ENCODE results near the gene SNX13.

The SNX13 gene

DNA sequence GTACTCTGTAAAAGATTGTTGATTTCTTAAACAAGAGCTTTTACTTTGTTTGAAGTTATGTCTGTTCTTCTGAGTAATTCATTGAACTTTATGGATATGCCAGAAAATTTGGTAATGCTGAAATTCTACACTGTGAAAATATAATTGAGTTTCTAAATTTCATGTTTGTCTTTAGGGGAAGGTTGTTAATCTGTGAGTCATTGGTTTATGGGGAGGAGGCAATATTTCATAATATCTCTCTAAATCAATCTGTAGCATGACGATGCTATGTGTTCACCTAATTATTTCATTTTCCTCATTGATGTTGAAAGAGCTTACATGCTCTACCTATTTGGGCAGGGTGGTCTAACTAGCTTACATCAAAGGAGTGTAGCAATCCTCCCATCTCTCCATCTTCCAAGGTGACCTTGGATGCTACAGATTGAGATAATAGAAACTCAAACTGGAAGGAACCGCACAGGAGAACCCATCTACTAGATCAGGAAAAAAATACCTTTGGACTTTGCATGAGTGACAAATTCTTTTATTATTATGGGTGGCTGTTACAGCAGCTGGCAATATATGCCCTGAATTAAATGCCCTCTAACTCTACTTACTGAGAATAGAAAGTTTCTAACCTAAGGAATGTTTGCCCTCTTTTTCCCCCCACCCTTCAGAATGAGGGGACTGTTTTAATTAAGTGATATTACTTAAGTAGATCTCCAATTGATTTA, 8.4 kb upstream of the SNX13 start:
- in situ Hi-C loops (cut with HindIII; ENCODE audit: low sequenced_read_pairs): no loop called here
- TF ChIP-seq, protein P1, sequence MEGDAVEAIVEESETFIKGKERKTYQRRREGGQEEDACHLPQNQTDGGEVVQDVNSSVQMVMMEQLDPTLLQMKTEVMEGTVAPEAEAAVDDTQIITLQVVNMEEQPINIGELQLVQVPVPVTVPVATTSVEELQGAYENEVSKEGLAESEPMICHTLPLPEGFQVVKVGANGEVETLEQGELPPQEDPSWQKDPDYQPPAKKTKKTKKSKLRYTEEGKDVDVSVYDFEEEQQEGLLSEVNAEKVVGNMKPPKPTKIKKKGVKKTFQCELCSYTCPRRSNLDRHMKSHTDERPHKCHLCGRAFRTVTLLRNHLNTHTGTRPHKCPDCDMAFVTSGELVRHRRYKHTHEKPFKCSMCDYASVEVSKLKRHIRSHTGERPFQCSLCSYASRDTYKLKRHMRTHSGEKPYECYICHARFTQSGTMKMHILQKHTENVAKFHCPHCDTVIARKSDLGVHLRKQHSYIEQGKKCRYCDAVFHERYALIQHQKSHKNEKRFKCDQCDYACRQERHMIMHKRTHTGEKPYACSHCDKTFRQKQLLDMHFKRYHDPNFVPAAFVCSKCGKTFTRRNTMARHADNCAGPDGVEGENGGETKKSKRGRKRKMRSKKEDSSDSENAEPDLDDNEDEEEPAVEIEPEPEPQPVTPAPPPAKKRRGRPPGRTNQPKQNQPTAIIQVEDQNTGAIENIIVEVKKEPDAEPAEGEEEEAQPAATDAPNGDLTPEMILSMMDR (IDR thresholded peaks at IDR 0.05; ENCODE audit: low read depth, low read length): no peak
- H3K4me3 ChIP-seq (ENCODE audit: low read depth, low read length): no peak overlapping the region
- DNase-seq (ENCODE audit: low read depth, low spot score): no peak

DNA sequence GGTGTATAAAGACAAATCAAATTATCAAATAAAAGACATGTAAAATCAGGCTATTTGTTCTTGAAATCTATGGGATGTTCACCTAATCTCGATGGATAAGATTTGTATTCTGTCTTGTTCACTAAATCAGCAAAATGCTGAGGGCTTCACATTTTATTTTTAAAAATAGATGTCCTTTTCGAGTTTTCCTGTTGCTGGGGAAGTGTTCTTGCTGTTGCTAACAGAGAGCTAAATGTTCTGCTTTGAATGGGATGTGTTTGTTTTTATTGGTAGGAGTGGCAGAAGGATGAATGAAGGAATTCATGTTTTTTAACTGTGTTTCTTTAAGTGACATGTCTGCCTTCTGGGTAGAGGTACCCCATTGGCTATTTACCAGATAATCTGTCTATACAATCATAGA, 7.3 kb upstream of the SNX13 start:
- in situ Hi-C loops (cut with HindIII; ENCODE audit: low sequenced_read_pairs): no loop called here
- DNase-seq (ENCODE audit: low read depth, low spot score): no peak
- no peak overlapping the region for H3K4me3 ChIP-seq (ENCODE audit: low read depth, low read length)
- TF ChIP-seq, protein P1 (IDR thresholded peaks at IDR 0.05; ENCODE audit: low read depth, low read length): no peak

DNA sequence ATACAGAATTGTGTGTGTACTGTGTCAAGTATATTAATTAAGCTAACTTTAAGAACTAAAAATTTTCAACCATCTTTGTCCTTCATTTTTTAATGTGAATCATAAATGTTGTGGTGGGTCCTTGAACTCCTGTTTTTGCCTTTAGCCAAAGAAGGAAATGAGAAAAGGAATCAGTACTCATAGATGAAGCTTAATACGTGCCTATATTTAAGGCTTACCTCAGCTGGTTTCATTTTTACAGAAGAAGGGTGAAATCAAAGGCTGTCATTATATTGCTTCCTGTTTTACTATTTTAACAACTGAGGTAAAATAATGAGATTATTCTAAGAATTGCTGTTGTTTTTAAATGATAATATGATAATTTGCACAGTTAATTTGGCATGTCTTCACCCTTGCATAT, 6.3 kb upstream of the SNX13 start:
- in situ Hi-C loops (cut with HindIII; ENCODE audit: low sequenced_read_pairs): no loop called here
- no peak for DNase-seq (ENCODE audit: low read depth, low spot score)
- H3K4me3 ChIP-seq (ENCODE audit: low read depth, low read length): no peak overlapping the region
- TF ChIP-seq, protein P1 (IDR thresholded peaks at IDR 0.05; ENCODE audit: low read depth, low read length): no peak

DNA sequence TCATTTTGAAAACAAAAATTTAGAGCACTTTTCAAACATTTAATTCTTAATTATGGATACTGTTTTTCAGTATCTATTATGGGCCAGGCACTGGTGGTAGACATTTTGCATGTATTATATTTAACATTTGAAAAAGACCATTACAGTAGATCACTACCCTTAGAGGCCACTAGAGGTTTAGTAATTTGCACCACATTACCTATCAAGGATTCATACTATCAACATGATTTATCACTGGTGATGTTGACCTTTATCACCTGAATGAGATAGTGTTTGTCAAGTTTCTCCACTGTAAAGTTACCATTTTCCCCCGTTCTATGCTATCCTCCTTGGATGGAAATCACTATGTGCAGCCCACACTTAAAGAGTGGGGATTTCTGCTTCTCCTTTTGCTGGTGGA, 4.4 kb upstream of the SNX13 start:
- in situ Hi-C loops (cut with HindIII; ENCODE audit: low sequenced_read_pairs): no loop called here
- H3K4me3 ChIP-seq (ENCODE audit: low read depth, low read length): no peak overlapping the region
- DNase-seq (ENCODE audit: low read depth, low spot score): no peak
- TF ChIP-seq, protein P1 (IDR thresholded peaks at IDR 0.05; ENCODE audit: low read depth, low read length): no peak

- in situ Hi-C loops (cut with HindIII; ENCODE audit: low sequenced_read_pairs): no loop called here
- no peak overlapping the region for H3K4me3 ChIP-seq (ENCODE audit: low read depth, low read length)
- TF ChIP-seq, protein P1 (IDR thresholded peaks at IDR 0.05; ENCODE audit: low read depth, low read length): no peak
- no peak for DNase-seq (ENCODE audit: low read depth, low spot score)
These were observed 2.7 kb upstream of the SNX13 start for GRCh38 chr7:17943006-17943405.

DNA sequence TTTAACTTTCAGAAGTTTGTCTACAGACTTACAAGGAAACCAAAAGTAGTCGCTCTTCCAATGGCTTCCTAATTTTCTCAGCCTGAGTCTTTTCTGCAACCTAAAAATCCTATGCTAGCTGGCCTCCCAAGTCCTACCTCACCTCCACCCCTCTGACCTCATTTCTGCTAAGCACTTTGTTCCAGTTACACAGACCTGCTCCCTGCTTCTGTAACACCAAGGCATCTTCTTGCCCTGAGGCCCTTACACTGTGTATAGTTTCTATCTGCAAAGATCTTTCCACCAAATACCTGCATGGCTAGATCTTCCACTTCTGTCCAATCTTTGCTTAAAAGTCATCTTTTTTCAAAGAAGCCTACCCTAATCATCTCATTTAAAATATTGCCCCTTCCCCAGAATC, 1.9 kb upstream of the SNX13 start:
- H3K4me3 ChIP-seq (ENCODE audit: low read depth, low read length): no peak overlapping the region
- DNase-seq (ENCODE audit: low read depth, low spot score): no peak
- in situ Hi-C loops (cut with HindIII; ENCODE audit: low sequenced_read_pairs): no loop called here
- TF ChIP-seq, protein P1 (IDR thresholded peaks at IDR 0.05; ENCODE audit: low read depth, low read length): no peak

All from astrocyte of the spinal cord (primary cell).